Measurements from ENCODE around the gene KDF1.
A peak's percentile ranks its signal among the peaks of the same experiment; 100 is the strongest.

The KDF1 gene

DNA sequence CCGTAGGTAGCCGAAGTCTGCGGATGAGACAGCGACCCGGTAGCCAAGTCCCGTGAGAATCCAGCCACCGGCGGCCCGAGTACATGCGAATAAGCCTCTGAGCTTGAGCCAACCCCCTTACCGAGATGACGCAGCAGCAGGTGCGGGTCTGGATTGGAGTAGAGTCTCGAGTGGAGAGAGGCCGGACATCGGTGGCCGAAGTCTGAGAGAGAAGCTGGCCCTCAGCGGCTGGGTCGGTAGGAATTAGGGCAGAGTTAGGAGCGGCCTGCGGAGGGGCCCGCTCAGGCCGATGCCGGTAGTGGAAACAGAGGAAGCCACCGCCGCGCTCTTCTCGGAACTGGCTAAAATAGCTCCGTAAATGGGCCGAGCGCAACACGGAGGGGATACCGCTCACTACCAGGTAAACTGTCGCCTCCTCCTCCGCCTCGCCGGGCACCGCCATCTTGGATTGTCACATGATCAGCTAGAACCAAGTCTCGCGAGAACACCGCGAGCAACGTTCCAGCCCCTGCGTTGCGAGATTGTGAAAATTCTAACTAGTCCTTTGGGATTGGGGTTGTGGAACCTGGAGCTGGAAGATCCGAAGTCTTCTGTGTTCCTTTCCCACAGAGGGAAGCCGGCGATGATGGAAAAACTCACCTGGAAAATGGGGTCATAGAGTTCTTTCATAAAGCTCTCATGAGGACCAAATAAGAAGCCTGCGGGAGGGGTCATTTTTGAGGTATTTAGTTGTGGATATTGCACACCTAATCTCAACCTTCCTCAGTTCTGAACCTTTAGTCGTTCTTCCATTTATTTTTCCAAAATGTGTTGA lies 60.1 kb downstream of the KDF1 start, which contains the start of gene GPATCH3:
GPATCH3 (minus strand) TSS at position 467 of the 814 bp plus-strand sequence; CDS start at position 442, 25 bp downstream.
- ChIA-PET CTCF (no interaction called here), POLR2A (interaction anchor here (0.6 to 4.1 kb wide), 21 partner anchors 8 to 912 kb away, joined by 3 to 64 read pairs (median 4); partner anchors contain the start of genes GPN2, NR0B2 and NUDC)
- TF ChIP-seq SUZ12 (IDR thresholded peaks at IDR 0.05) (no peak), L3MBTL2 (conservative IDR thresholded peaks at IDR 0.05) (no peak), NFRKB (IDR thresholded peaks at IDR 0.05) (peak; percentile 84), SP1 (IDR thresholded peaks at IDR 0.05) (peak; percentile 76; the same call in 1 of the 2 replicates), FOXK2 (IDR thresholded peaks at IDR 0.05) (no peak), TARDBP (IDR thresholded peaks at IDR 0.05) (no peak), ZNF384 (IDR thresholded peaks at IDR 0.05) (no peak), BHLHE40 (IDR thresholded peaks at IDR 0.05; ENCODE audit: borderline replicate concordance) (no peak), CTBP1 (IDR thresholded peaks at IDR 0.05; ENCODE audit: borderline replicate concordance) (no peak), ELF4 (IDR thresholded peaks at IDR 0.05) (peak; percentile 84), ARNT (IDR thresholded peaks at IDR 0.05) (no peak), LEF1 (IDR thresholded peaks at IDR 0.05; ENCODE audit: borderline replicate concordance) (no peak), HDGF (IDR thresholded peaks at IDR 0.05; ENCODE audit: borderline replicate concordance) (no peak), FOXM1 (IDR thresholded peaks at IDR 0.05; ENCODE audit: borderline replicate concordance) (0 out of 2 replicates have a peak, but pooled peaks have one; percentile 11), FOXA1 (IDR thresholded peaks at IDR 0.05) (no peak)
- TF ChIP-seq, protein P1, sequence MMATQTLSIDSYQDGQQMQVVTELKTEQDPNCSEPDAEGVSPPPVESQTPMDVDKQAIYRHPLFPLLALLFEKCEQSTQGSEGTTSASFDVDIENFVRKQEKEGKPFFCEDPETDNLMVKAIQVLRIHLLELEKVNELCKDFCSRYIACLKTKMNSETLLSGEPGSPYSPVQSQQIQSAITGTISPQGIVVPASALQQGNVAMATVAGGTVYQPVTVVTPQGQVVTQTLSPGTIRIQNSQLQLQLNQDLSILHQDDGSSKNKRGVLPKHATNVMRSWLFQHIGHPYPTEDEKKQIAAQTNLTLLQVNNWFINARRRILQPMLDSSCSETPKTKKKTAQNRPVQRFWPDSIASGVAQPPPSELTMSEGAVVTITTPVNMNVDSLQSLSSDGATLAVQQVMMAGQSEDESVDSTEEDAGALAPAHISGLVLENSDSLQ (IDR thresholded peaks at IDR 0.05), result no peak
- peak; percentile 94 for DNase-seq (ENCODE audit: extremely low spot score)

Data from HEK293T (cell line).